H1 (cell line): ENCODE data around the gene NTN1. TPM values are rescaled to one million over a fixed set of nuclear protein-coding genes. Genes with fewer than 3 reads are reported as not detected.

Source experiments
- CTCF ChIA-PET: fragments of 300-600 bp; sonication (Branson Sonifier 250); formaldehyde crosslinking; loops from one replicate; lab custom pipeline; 2021; ENCODE audit not compliant: partially characterized antibody; lab: Charles Lee
- POLR2A ChIA-PET: fragments of 300-600 bp; sonication (Branson Sonifier 250); formaldehyde crosslinking; loops from one replicate; lab custom pipeline; 2021; ENCODE audit warnings: inconsistent platforms; ENCODE audit not compliant: partially characterized antibody; lab: Charles Lee
- DNase-seq, 2 experiments: peaks; one replicate each; pipeline versions ENCODE4 v3.0.0 to v3.0.0-alpha.2; 2010 to 2022; ENCODE audit warnings: low spot score in 2 of 2, low read depth in 1 of 2, mixed read lengths in 1 of 2
- FAIRE-seq: peaks from 2 replicates; lab custom pipeline; 2011; peaks lifted over from hg19 to GRCh38; lab: Jason Lieb, UNC
- H2AFZ ChIP-seq: 2 replicates; pipeline ENCODE4 v1.8.1; 2012; ENCODE audit warnings: low read length, inconsistent platforms
- H2AK5ac ChIP-seq: 2 replicates; pipeline ENCODE4 v1.6.1; 2013; ENCODE audit warnings: low read depth, low read length
- H2BK120ac ChIP-seq: replicated peaks from 2 replicates; pipeline ENCODE3; 2013; ENCODE audit warnings: low read depth, low read length, inconsistent platforms
- H2BK12ac ChIP-seq: 2 replicates; pipeline ENCODE4 v1.6.1; 2013; ENCODE audit warnings: low read depth, low read length
- H2BK15ac ChIP-seq: 2 replicates; pipeline ENCODE4 v1.6.1; 2013; ENCODE audit warnings: low read length
- H2BK20ac ChIP-seq: 2 replicates; pipeline ENCODE4 v1.6.1; 2013; ENCODE audit warnings: low read length
- H2BK5ac ChIP-seq: 2 replicates; pipeline ENCODE4 v1.6.1; 2013; ENCODE audit warnings: low read depth, low read length
- H3K14ac ChIP-seq: 2 replicates; pipeline ENCODE4 v1.6.1; 2013; ENCODE audit warnings: inconsistent platforms; ENCODE audit not compliant: insufficient read length
- H3K18ac ChIP-seq: 2 replicates; pipeline ENCODE4 v1.6.1; 2013; ENCODE audit warnings: low read length; ENCODE audit errors: extremely low read depth
- H3K23ac ChIP-seq: 2 replicates; pipeline ENCODE4 v1.6.1; 2013; ENCODE audit warnings: inconsistent platforms; ENCODE audit not compliant: insufficient read length
- H3K23me2 ChIP-seq: 2 replicates; pipeline ENCODE4 v1.6.1; 2013; ENCODE audit warnings: low read depth, low read length
- H3K27ac ChIP-seq: 2 replicates; pipeline ENCODE4 v1.6.1; 2011; ENCODE audit warnings: low read depth, low read length, inconsistent platforms
- H3K27me3 ChIP-seq, 4 experiments: replicated peaks in 1 of 4; 1 replicate in 1 of 4; 2 replicates in 3 of 4; pipeline versions ENCODE4 v1.6.1 to v1.8.1; 2011 to 2013; ENCODE audit warnings: low read length in 3 of 4, mild to moderate bottlenecking in 3 of 4, inconsistent platforms in 2 of 4, mixed read lengths in 2 of 4, moderate library complexity in 1 of 4; ENCODE audit not compliant: control insufficient read depth in 3 of 4, insufficient read depth in 3 of 4; ENCODE audit errors: extremely low read depth in 1 of 4
- H3K36me3 ChIP-seq, 4 experiments: 2 replicates each; pipeline versions ENCODE4 v1.6.1 to v1.8.1; 2011 to 2013; ENCODE audit warnings: mild to moderate bottlenecking in 4 of 4, low read length in 3 of 4, moderate library complexity in 2 of 4, control low read depth in 1 of 4, inconsistent platforms in 1 of 4; ENCODE audit not compliant: insufficient read depth in 4 of 4, control insufficient read depth in 2 of 4
- H3K4ac ChIP-seq: replicated peaks from 2 replicates; pipeline ENCODE3; 2013; ENCODE audit warnings: low read length, low read depth, mixed read lengths, inconsistent platforms; ENCODE audit not compliant: insufficient read length
- H3K4me1 ChIP-seq, 4 experiments: replicated peaks in 1 of 4; 1 replicate in 1 of 4; 2 replicates in 3 of 4; pipeline versions ENCODE4 v1.6.1 to v1.8.1; 2011 to 2013; ENCODE audit warnings: low read length in 3 of 4, inconsistent platforms in 2 of 4, mixed read lengths in 1 of 4; ENCODE audit not compliant: insufficient read depth in 4 of 4, control insufficient read depth in 3 of 4
- H3K4me2 ChIP-seq, 2 experiments: 2 replicates each; pipeline versions ENCODE4 v1.6.1 to v1.8.1; 2011 to 2013; ENCODE audit warnings: low read depth in 2 of 2, low read length in 2 of 2, control low read depth in 1 of 2, inconsistent platforms in 1 of 2, mild to moderate bottlenecking in 1 of 2; ENCODE audit not compliant: insufficient read depth in 1 of 2
- H3K4me3 ChIP-seq, 4 experiments: fragments of 200-600, 300-600 bp in 1 of 4; sonication (generic), shearing (Covaris generic), sonication (Bioruptor Twin) in 1 of 4; 2 replicates each; pipeline versions ENCODE4 v1.5.1 to v1.8.1; 2011 to 2016; ENCODE audit warnings: low read length in 4 of 4, low read depth in 3 of 4, control low read depth in 2 of 4, inconsistent platforms in 2 of 4, mild to moderate bottlenecking in 2 of 4, mixed read lengths in 1 of 4, moderate library complexity in 1 of 4; ENCODE audit not compliant: insufficient read depth in 2 of 4; ENCODE audit errors: extremely low read depth in 1 of 4
- H3K56ac ChIP-seq: replicated peaks from 2 replicates; pipeline ENCODE3; 2013; ENCODE audit warnings: low read depth, mild to moderate bottlenecking, mixed read lengths, low read length, inconsistent platforms; ENCODE audit not compliant: insufficient read length
- H3K79me1 ChIP-seq: 2 replicates; pipeline ENCODE4 v1.6.1; 2013; ENCODE audit warnings: low read depth, low read length, control low read depth
- H3K79me2 ChIP-seq, 2 experiments: 2 replicates each; pipeline versions ENCODE4 v1.6.1 to v1.8.1; 2012 to 2013; ENCODE audit warnings: low read length in 2 of 2, mild to moderate bottlenecking in 2 of 2, inconsistent platforms in 1 of 2; ENCODE audit not compliant: insufficient read depth in 2 of 2, control insufficient read depth in 1 of 2
- H3K9ac ChIP-seq, 4 experiments: replicated peaks in 1 of 4; 1 replicate in 1 of 4; 2 replicates in 3 of 4; pipeline versions ENCODE4 v1.6.1 to v1.8.1; 2011 to 2013; ENCODE audit warnings: low read depth in 3 of 4, low read length in 3 of 4, control low read depth in 2 of 4, mild to moderate bottlenecking in 2 of 4, moderate library complexity in 2 of 4, inconsistent platforms in 1 of 4; ENCODE audit errors: extremely low read depth in 1 of 4
- H3K9me3 ChIP-seq, 2 experiments: 2 replicates each; pipeline versions ENCODE4 v1.6.1 to v1.8.1; 2012 to 2013; ENCODE audit warnings: mild to moderate bottlenecking in 2 of 2, moderate library complexity in 2 of 2, control low read depth in 1 of 2, inconsistent platforms in 1 of 2, low read depth in 1 of 2, low read length in 1 of 2, mixed read lengths in 1 of 2; ENCODE audit not compliant: insufficient read depth in 2 of 2
- H4K20me1 ChIP-seq, 2 experiments: replicated peaks in 1 of 2; 2 replicates each; pipeline versions ENCODE3 to v1.8.1; 2011 to 2013; ENCODE audit warnings: inconsistent platforms in 2 of 2, low read length in 2 of 2, mild to moderate bottlenecking in 1 of 2; ENCODE audit not compliant: insufficient read depth in 2 of 2, control insufficient read depth in 1 of 2
- H4K5ac ChIP-seq: 2 replicates; pipeline ENCODE4 v1.6.1; 2013; ENCODE audit warnings: low read length, low read depth, mixed read lengths, inconsistent platforms; ENCODE audit not compliant: insufficient read length
- H4K8ac ChIP-seq: 2 replicates; pipeline ENCODE4 v1.8.0; 2013; ENCODE audit warnings: mild to moderate bottlenecking, moderate library complexity, low read length, inconsistent platforms; ENCODE audit not compliant: insufficient read depth; ENCODE audit errors: extremely low read depth
- H4K91ac ChIP-seq: replicated peaks from 2 replicates; pipeline ENCODE3; 2013; ENCODE audit warnings: low read length, mixed read lengths, inconsistent platforms; ENCODE audit not compliant: insufficient read length
- BACH1 ChIP-seq: IDR thresholded peaks from 2 replicates; pipeline ENCODE4 v1.6.1; 2012; ENCODE audit warnings: low read length, improper control_type of control experiment
- CTCF ChIP-seq, 3 experiments: IDR thresholded peaks; 1 replicate in 2 of 3; 2 replicates in 1 of 3; pipeline versions ENCODE4 v1.5.1 to v1.6.1; 2011; ENCODE audit warnings: low read length in 3 of 3, mild to moderate bottlenecking in 3 of 3, inconsistent platforms in 2 of 3, low read depth in 1 of 3, moderate library complexity in 1 of 3; ENCODE audit not compliant: insufficient read depth in 1 of 3; ENCODE audit errors: control extremely low read depth in 1 of 3
- JUN ChIP-seq: IDR thresholded peaks from 2 replicates; pipeline ENCODE4 v1.6.1; 2011; ENCODE audit warnings: low read depth, mild to moderate bottlenecking, improper control_type of control experiment, low read length
- MAX ChIP-seq: IDR thresholded peaks from 2 replicates; pipeline ENCODE4 v1.6.1; 2012; ENCODE audit warnings: inconsistent platforms
- NANOG ChIP-seq: IDR thresholded peaks from 2 replicates; pipeline ENCODE4 v1.6.1; 2011; ENCODE audit warnings: low read length, low read depth, mild to moderate bottlenecking, inconsistent platforms; ENCODE audit not compliant: insufficient read depth, poor library complexity, severe bottlenecking
- POLR2AphosphoS5 ChIP-seq: IDR thresholded peaks from 2 replicates; pipeline ENCODE4 v1.6.1; 2011; ENCODE audit warnings: low read depth, low read length
- RBBP5 ChIP-seq: IDR thresholded peaks from 2 replicates; pipeline ENCODE4 v1.7.1; 2012; ENCODE audit warnings: low read depth, mild to moderate bottlenecking, inconsistent platforms, low read length, moderate library complexity, borderline replicate concordance
- RNF2 ChIP-seq: fragments of 200-900, 300-1000 bp; sonication (generic); IDR thresholded peaks from 2 replicates; pipeline ENCODE4 v1.7.1; 2016; ENCODE audit warnings: borderline replicate concordance, low read depth, mild to moderate bottlenecking, antibody characterized with exemption, low read length; ENCODE audit not compliant: poor library complexity, severe bottlenecking; ENCODE audit errors: missing control alignments
- SP4 ChIP-seq: IDR thresholded peaks from 2 replicates; pipeline ENCODE4 v1.6.1; 2012; ENCODE audit warnings: low read length, inconsistent platforms
- TAF7 ChIP-seq: optimal IDR thresholded peaks from 2 replicates; pipeline ENCODE3; 2011; ENCODE audit warnings: low read depth, mild to moderate bottlenecking, inconsistent platforms, low read length, moderate library complexity, borderline replicate concordance
- YY1 ChIP-seq: IDR thresholded peaks from 2 replicates; pipeline ENCODE4 v1.6.1; 2011; ENCODE audit warnings: low read depth, mild to moderate bottlenecking, low read length
- WGBS, 2 experiments: shearing (Covaris generic) in 1 of 2; methylation state at CpG; one replicate each; pipeline versions ENCODE4 v1.1.6 to v1.1.7; 2013 to 2015; ENCODE audit warnings: low lambda C conversion rate in 2 of 2, mixed read lengths in 2 of 2, inconsistent platforms in 1 of 2, low coverage in 1 of 2, missing lambda C conversion rate in 1 of 2; ENCODE audit not compliant: insufficient replicate concordance in 2 of 2, insufficient coverage in 1 of 2, insufficient read length in 1 of 2; ENCODE audit errors: extremely low coverage in 1 of 2, missing lambda C conversion rate in 1 of 2; 5-methylcytosine and 5-hydroxymethylcytosine counted together
- polyA plus RNA-seq, 7 experiments: library from polyadenylated mRNA; depleted of rRNA in 3 of 7; stranded (reverse) in 5 of 7; unstranded in 2 of 7; fragments of >200 nt in 5 of 7; fragments of 200-250 nt in 2 of 7; gene quantifications; 1 replicate in 5 of 7; 2 replicates in 1 of 7; 4 replicates in 1 of 7; pipeline versions ENCODE4 v1.2.1 to v1.2.3, GENCODE V29; 2011 to 2013; ENCODE audit warnings: missing spikeins in 2 of 7, mixed read lengths in 2 of 7
- total RNA-seq: library from RNA; stranded (reverse); fragmentation: NEBNext Ultra II Directional; extraction: Animal tissue kit (Norgen Biotek cat#: 25700); gene quantifications from 2 replicates; pipeline ENCODE4 v1.2.1, GENCODE V29; 2021

NTN1 gene
- total and polyA plus RNA-seq, 2 of the 8 experiments (the other 6 are each of a cell fraction or from before 2014, with no cell fraction given): 2.0 to 2.3 TPM

GRCh38 chr17:9202532-9202931, 181.2 kb downstream of the NTN1 start:
- H3K9ac ChIP-seq: no peak overlapping the region
- TF ChIP-seq RNF2 (no peak), NANOG (no peak), BACH1 (no peak), JUN (no peak), MAX (no peak), YY1 (no peak), TAF7 (no peak), POLR2AphosphoS5 (no peak), RBBP5 (no peak), CTCF (IDR thresholded peaks at IDR 0.05; ENCODE audit: control extremely low read depth in 1 of 3, insufficient read depth in 1 of 3, low read depth in 1 of 3, low read length in 3 of 3) (no peak), SP4 (no peak)

More at GRCh38 chr17:9202532-9202931, 181.2 kb downstream of the NTN1 start:
- H3K14ac ChIP-seq: no peak overlapping the region
- H4K20me1 ChIP-seq: no peaks in the 10 kb centered on the region
- ChIA-PET CTCF (no interaction called here), POLR2A (no interaction called here)
- no peaks in the 10 kb centered on the region for H3K79me1 ChIP-seq
- H4K5ac ChIP-seq: no peak overlapping the region
- H3K23ac ChIP-seq: no peak overlapping the region
- H3K27ac ChIP-seq: no peak overlapping the region
- H2BK15ac ChIP-seq: no peak overlapping the region
- H3K36me3 ChIP-seq: no peaks in the 10 kb centered on the region
- no peaks in the 10 kb centered on the region; a peak in 1 of 7 replicates for H3K4me1 ChIP-seq
- no peak overlapping the region for H2BK5ac ChIP-seq
- no peak overlapping the region for H3K4me3 ChIP-seq
- no peak overlapping the region for H2AK5ac ChIP-seq
- no peaks in the 10 kb centered on the region for H3K79me2 ChIP-seq
- no peaks in the 10 kb centered on the region; a peak in 1 of 7 replicates for H3K27me3 ChIP-seq
- DNase-seq: no peak
- 94% methylated on average over 5 of the region's 5 CpGs; no CpG with 5 or more reads in 1 of the 2 experiments for WGBS, 2 experiments
- H2BK20ac ChIP-seq: no peak overlapping the region
- H3K18ac ChIP-seq: no peak overlapping the region
- H4K8ac ChIP-seq: no peak overlapping the region
- H2BK12ac ChIP-seq: no peak overlapping the region
- no peak overlapping the region for H2BK120ac ChIP-seq
- H4K91ac ChIP-seq: no peak overlapping the region
- H3K4ac ChIP-seq: no peak overlapping the region
- no peak overlapping the region for H2AFZ ChIP-seq
- no peak overlapping the region for H3K56ac ChIP-seq
- no peaks in the 10 kb centered on the region for H3K23me2 ChIP-seq
- 0 out of 4 replicates have a peak, but pooled peaks cover 0 to 3% of the 10 kb centered on the region in 2 experiments for H3K9me3 ChIP-seq
- H3K4me2 ChIP-seq: no peak overlapping the region
- FAIRE-seq: no peak
